ENCODE measurements around the gene BBLN. TPM values are rescaled to one million over a fixed set of nuclear protein-coding genes. Genes with fewer than 3 reads are reported as not detected.
A peak's percentile ranks its signal among the peaks of the same experiment; 100 is the strongest.

Gene BBLN
- total RNA-seq, 6 experiments from 2014 or later = 45.7 to 63.2 (median 50.5) TPM

DNA sequence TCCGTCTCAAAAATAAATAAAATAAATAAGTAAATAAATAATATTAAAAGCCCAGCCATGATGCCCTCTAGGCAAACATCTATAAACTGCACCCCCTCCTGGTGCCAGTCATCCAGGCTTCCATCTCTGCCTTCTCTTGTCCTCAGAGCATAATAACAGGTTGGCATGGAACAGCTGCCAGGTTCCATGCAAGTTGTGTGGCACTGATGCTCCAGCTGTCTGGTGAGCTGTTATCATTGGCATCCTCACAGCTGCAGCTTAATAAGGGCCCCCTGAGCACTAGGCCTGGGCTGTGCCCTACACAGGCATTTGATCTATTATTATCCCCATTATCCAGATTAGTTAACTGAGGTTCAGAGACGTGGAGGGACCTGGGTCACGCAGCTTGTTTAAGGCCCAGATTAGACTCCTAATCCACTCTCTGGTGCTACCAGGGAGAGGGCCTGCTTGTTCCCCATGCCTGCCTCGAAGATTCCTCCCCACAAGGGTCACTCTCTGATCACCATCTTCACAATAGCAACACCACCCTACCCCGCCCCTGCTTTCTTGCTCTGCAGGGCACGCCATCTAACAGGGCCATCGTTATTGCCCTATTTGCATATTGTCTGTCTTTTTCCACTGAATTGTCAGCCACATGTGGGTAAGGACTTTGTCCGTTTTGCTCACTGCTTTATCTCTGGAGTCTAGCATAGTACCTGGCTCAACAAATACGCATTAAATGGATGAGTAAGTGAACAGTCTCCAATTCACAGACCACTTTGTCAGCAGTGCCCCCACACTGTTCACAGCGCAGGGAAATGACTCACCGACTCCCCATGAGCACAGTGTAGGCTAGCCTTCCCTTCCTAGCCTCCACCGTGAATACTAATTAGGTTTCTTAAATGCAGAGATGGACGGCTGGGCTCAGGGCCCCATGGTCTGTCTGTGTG, 41.6 kb downstream of the BBLN start:
- peak overlapping the region; percentile 54 for H3K27ac Mint-ChIP-seq
- peaks cover 31% of the 10 kb centered on the region for H3K4me1 Mint-ChIP-seq (ENCODE audit: low read depth)
- no peaks in the 10 kb centered on the region; the same call in 1 of the 2 replicates for H3K9me3 Mint-ChIP-seq
- H3K36me3 Mint-ChIP-seq (ENCODE audit: low read depth) = peaks cover 5% of the 10 kb centered on the region; the same call in 1 of the 2 replicates
- TF ChIP-seq, protein P1, sequence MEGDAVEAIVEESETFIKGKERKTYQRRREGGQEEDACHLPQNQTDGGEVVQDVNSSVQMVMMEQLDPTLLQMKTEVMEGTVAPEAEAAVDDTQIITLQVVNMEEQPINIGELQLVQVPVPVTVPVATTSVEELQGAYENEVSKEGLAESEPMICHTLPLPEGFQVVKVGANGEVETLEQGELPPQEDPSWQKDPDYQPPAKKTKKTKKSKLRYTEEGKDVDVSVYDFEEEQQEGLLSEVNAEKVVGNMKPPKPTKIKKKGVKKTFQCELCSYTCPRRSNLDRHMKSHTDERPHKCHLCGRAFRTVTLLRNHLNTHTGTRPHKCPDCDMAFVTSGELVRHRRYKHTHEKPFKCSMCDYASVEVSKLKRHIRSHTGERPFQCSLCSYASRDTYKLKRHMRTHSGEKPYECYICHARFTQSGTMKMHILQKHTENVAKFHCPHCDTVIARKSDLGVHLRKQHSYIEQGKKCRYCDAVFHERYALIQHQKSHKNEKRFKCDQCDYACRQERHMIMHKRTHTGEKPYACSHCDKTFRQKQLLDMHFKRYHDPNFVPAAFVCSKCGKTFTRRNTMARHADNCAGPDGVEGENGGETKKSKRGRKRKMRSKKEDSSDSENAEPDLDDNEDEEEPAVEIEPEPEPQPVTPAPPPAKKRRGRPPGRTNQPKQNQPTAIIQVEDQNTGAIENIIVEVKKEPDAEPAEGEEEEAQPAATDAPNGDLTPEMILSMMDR (IDR thresholded peaks at IDR 0.05) = no peak; the same call in 1 of the 2 replicates
- H3K27me3 Mint-ChIP-seq (ENCODE audit: insufficient read depth) = peaks cover 1% of the 10 kb centered on the region; the same call in 1 of the 2 replicates
- no peak for DNase-seq
- H3K4me3 Mint-ChIP-seq = no peak overlapping the region

DNA sequence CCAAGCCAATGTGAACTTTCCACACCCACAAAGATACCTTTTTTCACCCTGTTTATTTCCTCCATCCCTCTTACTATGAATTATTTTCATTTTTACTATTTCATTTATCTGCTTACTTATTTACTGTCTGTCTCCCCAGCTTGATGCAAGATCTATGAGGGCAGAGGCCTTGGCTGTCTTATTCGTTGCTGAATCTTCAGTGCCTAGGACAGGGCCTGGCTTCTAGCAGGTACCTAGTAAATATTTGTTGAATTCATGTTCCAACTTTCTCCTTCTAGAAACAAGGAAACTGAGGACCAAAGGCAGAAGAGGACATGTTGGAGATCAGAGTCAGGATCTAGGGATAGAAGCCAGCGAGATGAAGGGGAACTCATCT, 42.6 kb downstream of the BBLN start:
- Mint-ChIP-seq H3K36me3 (ENCODE audit: low read depth) (peaks cover 5% of the 10 kb centered on the region; the same call in 1 of the 2 replicates), H3K27me3 (ENCODE audit: insufficient read depth) (peaks cover 1% of the 10 kb centered on the region; the same call in 1 of the 2 replicates), H3K4me3 (peak overlapping the region; percentile 63), H3K4me1 (ENCODE audit: low read depth) (peaks cover 37% of the 10 kb centered on the region), H3K27ac (peak overlapping the region; percentile 54; the same call in 1 of the 2 replicates), H3K9me3 (no peaks in the 10 kb centered on the region; the same call in 1 of the 2 replicates)
- DNase-seq = no peak
- TF ChIP-seq, protein P1 (IDR thresholded peaks at IDR 0.05) = no peak

DNA sequence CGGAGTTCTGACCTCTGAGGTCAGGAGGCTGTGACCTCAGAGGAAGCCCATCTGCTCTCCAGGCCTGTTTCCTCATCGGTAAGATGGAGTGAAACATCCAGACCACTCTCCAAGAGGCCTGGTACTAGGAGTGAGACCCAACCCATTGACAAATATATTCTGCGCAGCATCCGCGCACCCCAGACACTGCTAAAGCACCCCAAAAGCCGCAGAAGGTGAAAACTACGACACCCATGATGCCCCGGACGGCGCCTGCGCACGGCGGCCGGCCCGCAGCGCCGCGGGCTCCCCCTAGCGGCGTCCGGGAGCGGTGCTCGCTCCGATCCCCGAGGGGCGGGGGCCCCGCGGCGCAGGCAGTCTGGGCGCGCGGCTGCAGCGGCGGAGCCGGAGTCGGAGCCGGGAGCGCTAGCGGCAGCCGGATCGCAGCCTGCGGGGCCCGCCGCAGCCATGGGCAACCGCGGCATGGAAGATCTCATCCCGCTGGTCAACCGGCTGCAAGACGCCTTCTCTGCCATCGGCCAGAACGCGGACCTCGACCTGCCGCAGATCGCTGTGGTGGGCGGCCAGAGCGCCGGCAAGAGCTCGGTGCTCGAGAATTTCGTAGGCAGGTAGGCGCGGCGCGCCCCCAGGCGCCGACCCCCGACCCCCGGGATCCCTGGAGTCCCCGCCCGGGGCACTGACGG, 43.1 kb downstream of the BBLN start, which contains the start of gene DNM1:
Gene DNM1 (plus strand): TSS at position 356 of the 683 bp plus-strand sequence. CDS start 92 bp downstream, at position 448.
- Mint-ChIP-seq H3K4me1 (ENCODE audit: low read depth) (peaks cover 37% of the 10 kb centered on the region), H3K4me3 (peak within 1 kb of the TSS; percentile 89), H3K36me3 (ENCODE audit: low read depth) (peaks cover 5% of the 10 kb centered on the region; the same call in 1 of the 2 replicates), H3K9me3 (no peaks in the 10 kb centered on the region; the same call in 1 of the 2 replicates), H3K27me3 (ENCODE audit: insufficient read depth) (peaks cover 1% of the 10 kb centered on the region; the same call in 1 of the 2 replicates), H3K27ac (peak within 1 kb of the TSS; percentile 54; the same call in 1 of the 2 replicates)
- DNase-seq = peak; percentile 25
- TF ChIP-seq, protein P1 (IDR thresholded peaks at IDR 0.05) = peak; percentile 93

DNA sequence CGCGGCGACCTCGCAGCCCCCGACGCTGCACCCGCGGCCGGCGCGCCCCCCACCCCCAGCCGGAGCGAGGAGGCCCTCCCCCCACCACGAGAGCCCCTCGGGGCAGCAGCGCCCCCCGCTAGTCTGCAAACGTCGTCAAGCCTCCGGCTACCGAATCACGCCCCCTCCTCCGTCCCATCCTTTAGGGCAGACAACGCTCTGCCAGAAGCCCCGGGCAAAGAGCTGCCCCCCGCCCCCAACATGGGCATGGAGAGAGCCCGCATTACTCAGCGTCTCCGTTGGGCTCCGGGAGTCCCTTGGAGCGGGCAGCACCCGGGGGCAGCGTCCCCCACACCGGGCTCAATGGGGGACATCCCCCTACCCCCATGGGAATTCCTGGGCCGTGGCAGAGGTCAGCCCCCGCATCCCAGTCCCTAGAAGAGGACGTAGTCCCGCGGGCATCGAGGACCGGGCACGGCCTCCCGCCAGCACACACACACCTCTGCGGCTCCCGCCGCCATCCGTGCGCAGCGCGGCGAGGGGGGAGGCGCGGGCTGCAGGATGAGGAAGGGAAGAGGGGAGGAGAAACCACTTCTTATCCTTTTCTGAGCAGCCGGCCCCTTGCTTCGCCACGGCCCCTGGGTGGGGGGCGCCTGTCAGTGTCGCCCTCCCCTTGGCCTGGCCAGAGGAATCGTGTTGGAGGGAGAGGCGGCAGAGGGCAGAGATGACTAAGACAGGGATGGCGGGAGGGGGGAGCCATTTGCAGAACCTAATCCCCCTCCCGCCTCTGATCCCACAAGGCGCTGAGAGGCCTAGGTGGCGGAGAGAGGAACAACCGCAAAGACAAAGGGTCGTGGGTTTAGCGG, 43.9 kb downstream of the BBLN start:
- H3K27ac Mint-ChIP-seq = peak overlapping the region; percentile 64
- H3K36me3 Mint-ChIP-seq (ENCODE audit: low read depth) = peaks cover 5% of the 10 kb centered on the region; the same call in 1 of the 2 replicates
- no peaks in the 10 kb centered on the region; the same call in 1 of the 2 replicates for H3K9me3 Mint-ChIP-seq
- H3K4me3 Mint-ChIP-seq = peak overlapping the region; percentile 89
- DNase-seq = peak; percentile 33
- TF ChIP-seq, protein P1 (IDR thresholded peaks at IDR 0.05) = no peak
- peaks cover 1% of the 10 kb centered on the region; the same call in 1 of the 2 replicates for H3K27me3 Mint-ChIP-seq (ENCODE audit: insufficient read depth)
- H3K4me1 Mint-ChIP-seq (ENCODE audit: low read depth) = peaks cover 37% of the 10 kb centered on the region

Data from HFFc6 (cell line).